Mesenchymal stem cell (in vitro differentiated cells and primary cell): ENCODE data around the gene SIRPB2.

Source experiments
- DNase-seq: peaks from one replicate; pipeline ENCODE4 v3.0.0-alpha.2; 2013
- H2AFZ ChIP-seq: one replicate; pipeline ENCODE4 v1.6.1; 2013; ENCODE audit warnings: low read depth, mild to moderate bottlenecking, control low read depth, inconsistent platforms, low read length, moderate library complexity
- H2AK5ac ChIP-seq: 2 replicates; pipeline ENCODE4 v1.6.1; 2013; ENCODE audit warnings: low read length, moderate library complexity, mild to moderate bottlenecking, inconsistent platforms; ENCODE audit not compliant: severe bottlenecking
- H2BK120ac ChIP-seq: one replicate; pipeline ENCODE4 v1.6.1; 2013; ENCODE audit warnings: low read depth, mild to moderate bottlenecking, inconsistent platforms, low read length, moderate library complexity
- H2BK12ac ChIP-seq, 2 experiments: one replicate each; pipeline ENCODE4 v1.6.1; 2013; ENCODE audit warnings: inconsistent platforms in 2 of 2, low read length in 2 of 2, mild to moderate bottlenecking in 2 of 2, moderate library complexity in 2 of 2, control low read depth in 1 of 2
- H2BK15ac ChIP-seq: one replicate; pipeline ENCODE4 v1.6.1; 2013; ENCODE audit warnings: mild to moderate bottlenecking, low read depth, inconsistent platforms; ENCODE audit not compliant: poor library complexity, severe bottlenecking
- H2BK5ac ChIP-seq: 2 replicates; pipeline ENCODE4 v1.6.1; 2013; ENCODE audit warnings: low read depth, mild to moderate bottlenecking, low read length, control low read depth, inconsistent platforms; ENCODE audit not compliant: poor library complexity, severe bottlenecking
- H3K14ac ChIP-seq, 2 experiments: one replicate each; pipeline ENCODE4 v1.6.1; 2013; ENCODE audit warnings: inconsistent platforms in 2 of 2, low read length in 2 of 2, control low read depth in 1 of 2, mild to moderate bottlenecking in 1 of 2, moderate library complexity in 1 of 2
- H3K18ac ChIP-seq, 2 experiments: one replicate each; pipeline ENCODE4 v1.6.1; 2013; ENCODE audit warnings: inconsistent platforms in 2 of 2, low read length in 2 of 2, control low read depth in 1 of 2, low read depth in 1 of 2, mild to moderate bottlenecking in 1 of 2
- H3K23ac ChIP-seq, 2 experiments: one replicate each; pipeline ENCODE4 v1.6.1; 2013; ENCODE audit warnings: inconsistent platforms in 2 of 2, low read length in 2 of 2, mild to moderate bottlenecking in 2 of 2, moderate library complexity in 2 of 2, control low read depth in 1 of 2
- H3K27ac ChIP-seq: 2 replicates; pipeline ENCODE4 v1.5.1; 2013; ENCODE audit warnings: mild to moderate bottlenecking, moderate library complexity, low read length, control low read depth, inconsistent platforms; ENCODE audit not compliant: poor library complexity, severe bottlenecking
- H3K27me3 ChIP-seq, 2 experiments: 2 replicates each; pipeline versions ENCODE4 v1.6.1 to v1.7.0; 2013; ENCODE audit warnings: low read length in 2 of 2, mild to moderate bottlenecking in 2 of 2, moderate library complexity in 2 of 2, control low read depth in 1 of 2, inconsistent platforms in 1 of 2; ENCODE audit not compliant: control insufficient read depth in 1 of 2, insufficient read depth in 1 of 2
- H3K36me3 ChIP-seq, 2 experiments: 2 replicates each; pipeline versions ENCODE4 v1.6.1 to v1.7.0; 2013; ENCODE audit warnings: low read length in 2 of 2, control low read depth in 1 of 2, inconsistent platforms in 1 of 2, low read depth in 1 of 2, mild to moderate bottlenecking in 1 of 2; ENCODE audit not compliant: insufficient read depth in 2 of 2, control insufficient read depth in 1 of 2
- H3K4ac ChIP-seq, 2 experiments: one replicate each; pipeline ENCODE4 v1.6.1; 2013; ENCODE audit warnings: inconsistent platforms in 2 of 2, low read length in 2 of 2, mild to moderate bottlenecking in 2 of 2, moderate library complexity in 2 of 2, control low read depth in 1 of 2, low read depth in 1 of 2
- H3K4me1 ChIP-seq: 2 replicates; pipeline ENCODE4 v1.6.1; 2013; ENCODE audit warnings: low read depth, low read length, control low read depth; ENCODE audit not compliant: control insufficient read depth, insufficient read depth
- H3K4me2 ChIP-seq: 2 replicates; pipeline ENCODE4 v1.6.1; 2013; ENCODE audit warnings: low read length, mild to moderate bottlenecking, inconsistent platforms; ENCODE audit not compliant: poor library complexity, severe bottlenecking
- H3K4me3 ChIP-seq, 2 experiments: 2 replicates each; pipeline versions ENCODE4 v1.5.1 to v1.7.0; 2013; ENCODE audit warnings: low read length in 2 of 2, mild to moderate bottlenecking in 2 of 2, control low read depth in 1 of 2, low read depth in 1 of 2; ENCODE audit not compliant: insufficient read depth in 1 of 2
- H3K79me1 ChIP-seq: replicated peaks from 2 replicates; pipeline ENCODE4 v1.6.1; 2013; ENCODE audit warnings: mild to moderate bottlenecking, control low read depth, low read length, inconsistent platforms; ENCODE audit not compliant: poor library complexity, severe bottlenecking
- H3K9ac ChIP-seq: 2 replicates; pipeline ENCODE4 v1.7.0; 2013; ENCODE audit warnings: mild to moderate bottlenecking, low read length, moderate library complexity
- H3K9me3 ChIP-seq: 2 replicates; pipeline ENCODE4 v1.7.0; 2013; ENCODE audit warnings: mild to moderate bottlenecking, low read length; ENCODE audit not compliant: control insufficient read depth
- H4K8ac ChIP-seq: one replicate; pipeline ENCODE4 v1.6.1; 2013; ENCODE audit warnings: inconsistent platforms, mild to moderate bottlenecking, low read length, moderate library complexity
- H4K91ac ChIP-seq: one replicate; pipeline ENCODE4 v1.6.1; 2013; ENCODE audit warnings: mild to moderate bottlenecking, low read length, inconsistent platforms
- WGBS: methylation state at CpG from one replicate; pipeline ENCODE4 v1.1.7; 2013; ENCODE audit warnings: mixed read lengths; 5-methylcytosine and 5-hydroxymethylcytosine counted together

SIRPB2 gene

GRCh38 chr20:1536893-1537730 is 45.9 kb upstream of the SIRPB2 start:
- Histone ChIP-seq H2BK12ac (no peak overlapping the region), H2BK15ac (no peak overlapping the region), H3K79me1 (no peaks in the 10 kb centered on the region), H3K27me3 (peaks cover 0 to 18% of the 10 kb centered on the region in 2 experiments), H3K27ac (no peak overlapping the region), H2BK120ac (no peak overlapping the region), H3K9ac (no peak overlapping the region), H3K4me3 (no peak overlapping the region), H3K23ac (no peak overlapping the region), H3K36me3 (no peaks in the 10 kb centered on the region), H3K4me1 (no peaks in the 10 kb centered on the region), H3K14ac (no peak overlapping the region), H4K8ac (no peak overlapping the region), H3K4me2 (no peak overlapping the region), H3K18ac (no peak overlapping the region), H2BK5ac (no peak overlapping the region), H2AFZ (no peak overlapping the region), H3K4ac (no peak overlapping the region), H2AK5ac (no peak overlapping the region), H4K91ac (no peak overlapping the region), H3K9me3 (peaks cover 5% of the 10 kb centered on the region)
- no peak for DNase-seq
- WGBS: 80% methylated on average over 11 of the region's 11 CpGs

GRCh38 chr20:1535420-1536175 is 44.4 kb upstream of the SIRPB2 start:
- Histone ChIP-seq H3K14ac (no peak overlapping the region), H2BK12ac (no peak overlapping the region), H3K4ac (no peak overlapping the region), H3K18ac (no peak overlapping the region), H3K4me3 (no peak overlapping the region), H3K27me3 (peaks cover 0 to 24% of the 10 kb centered on the region in 2 experiments), H3K9me3 (peaks cover 5% of the 10 kb centered on the region), H3K4me1 (no peaks in the 10 kb centered on the region), H4K8ac (no peak overlapping the region), H2BK5ac (no peak overlapping the region), H2AK5ac (no peak overlapping the region), H3K9ac (no peak overlapping the region), H3K27ac (no peak overlapping the region), H4K91ac (no peak overlapping the region), H3K36me3 (no peaks in the 10 kb centered on the region), H2AFZ (no peak overlapping the region), H3K79me1 (no peaks in the 10 kb centered on the region), H2BK120ac (no peak overlapping the region), H3K23ac (no peak overlapping the region), H2BK15ac (no peak overlapping the region), H3K4me2 (no peak overlapping the region)
- 75% methylated on average over 4 of the region's 5 CpGs for WGBS
- no peak for DNase-seq

GRCh38 chr20:1534526-1534925 is 43.3 kb upstream of the SIRPB2 start:
- Histone ChIP-seq H2AK5ac (no peak overlapping the region), H4K8ac (no peak overlapping the region), H3K4me1 (no peaks in the 10 kb centered on the region), H2AFZ (no peak overlapping the region), H3K18ac (no peak overlapping the region), H3K27ac (no peak overlapping the region), H3K27me3 (peaks cover 0 to 24% of the 10 kb centered on the region in 2 experiments), H4K91ac (no peak overlapping the region), H3K9me3 (no peaks in the 10 kb centered on the region), H3K79me1 (no peaks in the 10 kb centered on the region), H3K4me2 (no peak overlapping the region), H2BK12ac (no peak overlapping the region), H3K4me3 (no peak overlapping the region), H3K36me3 (no peaks in the 10 kb centered on the region), H2BK120ac (no peak overlapping the region), H3K9ac (no peak overlapping the region), H3K23ac (no peak overlapping the region), H3K4ac (no peak overlapping the region), H3K14ac (no peak overlapping the region), H2BK15ac (no peak overlapping the region), H2BK5ac (no peak overlapping the region)
- no peak for DNase-seq
- WGBS: 97% methylated on average over 4 of the region's 5 CpGs

- Histone ChIP-seq H3K4ac (no peak overlapping the region), H3K23ac (no peak overlapping the region), H2AFZ (no peak overlapping the region), H4K8ac (no peak overlapping the region), H3K4me3 (no peak overlapping the region), H4K91ac (no peak overlapping the region), H3K4me1 (no peaks in the 10 kb centered on the region), H3K36me3 (no peaks in the 10 kb centered on the region), H2BK5ac (no peak overlapping the region), H3K14ac (no peak overlapping the region), H3K18ac (no peak overlapping the region), H2BK120ac (no peak overlapping the region), H3K9ac (no peak overlapping the region), H2BK15ac (no peak overlapping the region), H3K27me3 (peaks cover 0 to 23% of the 10 kb centered on the region in 2 experiments), H2AK5ac (no peak overlapping the region), H3K79me1 (no peaks in the 10 kb centered on the region), H3K27ac (no peak overlapping the region), H2BK12ac (no peak overlapping the region), H3K4me2 (no peak overlapping the region), H3K9me3 (no peaks in the 10 kb centered on the region)
- DNase-seq: no peak
- WGBS: 96% methylated on average over 2 of the region's 4 CpGs
Measured at GRCh38 chr20:1533059-1533458, 41.8 kb upstream of the SIRPB2 start.
